ENCODE data around the gene CELF4.

CELF4 gene

GRCh38 chr18:37265382-37265781 lies 300.2 kb downstream of the CELF4 start:
- no peak overlapping the region for H3K4me3 ChIP-seq (ENCODE audit: low read depth, low read length)
- DNase-seq (ENCODE audit: low read depth), result no peak
- TF ChIP-seq CTCF (IDR thresholded peaks at IDR 0.05; ENCODE audit: low read depth, low read length, missing control alignments), result no peak

- H3K4me3 ChIP-seq (ENCODE audit: low read depth, low read length), result no peak overlapping the region
- no peak for DNase-seq (ENCODE audit: low read depth)
- no peak for TF ChIP-seq CTCF (IDR thresholded peaks at IDR 0.05; ENCODE audit: low read depth, low read length, missing control alignments)
Measured at GRCh38 chr18:37264956-37265355, 300.6 kb downstream of the CELF4 start.

- DNase-seq (ENCODE audit: low read depth), result no peak
- TF ChIP-seq CTCF (IDR thresholded peaks at IDR 0.05; ENCODE audit: low read depth, low read length, missing control alignments), result no peak
- H3K4me3 ChIP-seq (ENCODE audit: low read depth, low read length), result no peak overlapping the region
Measured at GRCh38 chr18:37261988-37262387, 303.6 kb downstream of the CELF4 start.

GRCh38 chr18:37261246-37261840 lies 304.3 kb downstream of the CELF4 start:
- DNase-seq (ENCODE audit: low read depth), result no peak
- no peak overlapping the region for H3K4me3 ChIP-seq (ENCODE audit: low read depth, low read length)
- TF ChIP-seq CTCF (IDR thresholded peaks at IDR 0.05; ENCODE audit: low read depth, low read length, missing control alignments), result no peak

- no peak for DNase-seq (ENCODE audit: low read depth)
- H3K4me3 ChIP-seq (ENCODE audit: low read depth, low read length), result no peak overlapping the region
Measured at GRCh38 chr18:37260367-37261093, 305.1 kb downstream of the CELF4 start.

GRCh38 chr18:37259711-37260110 lies 305.9 kb downstream of the CELF4 start:
- H3K4me3 ChIP-seq (ENCODE audit: low read depth, low read length), result no peak overlapping the region
- DNase-seq (ENCODE audit: low read depth), result no peak
- TF ChIP-seq CTCF (IDR thresholded peaks at IDR 0.05; ENCODE audit: low read depth, low read length, missing control alignments), result no peak

More at GRCh38 chr18:37260367-37261093, 305.1 kb downstream of the CELF4 start:
- TF ChIP-seq CTCF (IDR thresholded peaks at IDR 0.05; ENCODE audit: low read depth, low read length, missing control alignments), result no peak

GRCh38 chr18:37258819-37259218 lies 306.8 kb downstream of the CELF4 start:
- no peak overlapping the region for H3K4me3 ChIP-seq (ENCODE audit: low read depth, low read length)
- no peak for TF ChIP-seq CTCF (IDR thresholded peaks at IDR 0.05; ENCODE audit: low read depth, low read length, missing control alignments)
- no peak for DNase-seq (ENCODE audit: low read depth)

All from GM12864 (cell line).